ENCODE data around the gene CHML.

DNA sequence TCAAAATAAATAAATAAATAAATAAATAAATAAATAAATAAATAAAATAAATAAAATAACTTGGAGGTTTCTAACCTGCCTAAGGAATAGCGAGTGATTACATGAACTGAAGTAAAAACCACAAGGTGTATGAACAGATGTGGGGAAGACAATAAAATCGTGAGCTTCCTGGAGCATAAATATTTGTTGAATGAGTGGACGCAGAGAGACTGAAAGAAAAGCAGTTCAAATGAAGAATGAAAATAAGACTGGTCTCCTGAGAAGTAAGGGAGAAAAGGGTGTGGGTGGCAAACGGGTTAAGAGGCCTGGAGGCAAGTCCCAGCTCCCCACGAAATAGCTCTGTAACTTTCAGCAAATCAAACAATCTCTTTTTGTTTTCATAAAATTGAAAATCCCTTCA is 33.6 kb downstream of the CHML start:
- TF ChIP-seq POLR2A (IDR thresholded peaks at IDR 0.05) = no peak
- TF ChIP-seq, protein P1, sequence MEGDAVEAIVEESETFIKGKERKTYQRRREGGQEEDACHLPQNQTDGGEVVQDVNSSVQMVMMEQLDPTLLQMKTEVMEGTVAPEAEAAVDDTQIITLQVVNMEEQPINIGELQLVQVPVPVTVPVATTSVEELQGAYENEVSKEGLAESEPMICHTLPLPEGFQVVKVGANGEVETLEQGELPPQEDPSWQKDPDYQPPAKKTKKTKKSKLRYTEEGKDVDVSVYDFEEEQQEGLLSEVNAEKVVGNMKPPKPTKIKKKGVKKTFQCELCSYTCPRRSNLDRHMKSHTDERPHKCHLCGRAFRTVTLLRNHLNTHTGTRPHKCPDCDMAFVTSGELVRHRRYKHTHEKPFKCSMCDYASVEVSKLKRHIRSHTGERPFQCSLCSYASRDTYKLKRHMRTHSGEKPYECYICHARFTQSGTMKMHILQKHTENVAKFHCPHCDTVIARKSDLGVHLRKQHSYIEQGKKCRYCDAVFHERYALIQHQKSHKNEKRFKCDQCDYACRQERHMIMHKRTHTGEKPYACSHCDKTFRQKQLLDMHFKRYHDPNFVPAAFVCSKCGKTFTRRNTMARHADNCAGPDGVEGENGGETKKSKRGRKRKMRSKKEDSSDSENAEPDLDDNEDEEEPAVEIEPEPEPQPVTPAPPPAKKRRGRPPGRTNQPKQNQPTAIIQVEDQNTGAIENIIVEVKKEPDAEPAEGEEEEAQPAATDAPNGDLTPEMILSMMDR (IDR thresholded peaks at IDR 0.05) = no peak
